HepG2 (cell line): ENCODE measurements around the gene PBX1. TPM values are rescaled to one million over a fixed set of nuclear protein-coding genes. Genes with fewer than 3 reads are reported as not detected.

Experiments
- ATAC-seq: fragments of 200-7000 bp; cut with Tn5 transposase; 3 replicates; pipeline ENCODE4 v1.9.1; 2020; ENCODE audit warnings: mild to moderate bottlenecking, moderate library complexity
- BruUV-seq: library from RNA; stranded (reverse); fragments of 400-500 nt; replicated peaks from 2 replicates; lab custom pipeline; 2021; lab: Mats Ljungman, UMichigan
- CTCF ChIA-PET: fragments of 300-600 bp; formaldehyde crosslinking; extraction: SDS; loops from one replicate; lab custom pipeline; 2021; ENCODE audit warnings: low total read pairs, inconsistent platforms, low intra/inter-chr PET ratio; lab: Yijun Ruan, JAX
- POLR2A ChIA-PET: fragments of 350-600 bp; sonication (Branson Sonifier 250); formaldehyde crosslinking; loops from one replicate; lab custom pipeline; 2020; ENCODE audit warnings: antibody characterized with exemption, inconsistent platforms; lab: Yijun Ruan, JAX
- DNase-seq: peaks from one replicate; pipeline ENCODE4 v3.0.0-alpha.2; 2015; ENCODE audit warnings: low spot score
- FAIRE-seq: peaks from 3 replicates; lab custom pipeline; 2011; peaks lifted over from hg19 to GRCh38; lab: Jason Lieb, UNC
- H2AFZ ChIP-seq: one replicate; pipeline ENCODE4 v1.6.1; 2011; ENCODE audit warnings: low read length, inconsistent platforms
- H3K27ac ChIP-seq: fragments of 300-600 bp; 3 replicates; pipeline ENCODE4 v1.8.0; 2011; ENCODE audit warnings: mixed run types, mild to moderate bottlenecking, mixed read lengths, low read length, inconsistent platforms; ENCODE audit not compliant: insufficient read depth; ENCODE audit errors: extremely low read length
- H3K27me3 ChIP-seq, 2 experiments: fragments of 200-600 bp in 1 of 2; 2 replicates in 1 of 2; 3 replicates in 1 of 2; pipeline versions ENCODE4 v1.6.0 to v1.8.0; 2011; ENCODE audit warnings: low read length in 2 of 2, mild to moderate bottlenecking in 2 of 2, moderate library complexity in 2 of 2, inconsistent platforms in 1 of 2; ENCODE audit not compliant: insufficient read depth in 2 of 2, control insufficient read depth in 1 of 2
- H3K36me3 ChIP-seq, 2 experiments: fragments of 200-600 bp in 1 of 2; replicated peaks in 1 of 2; 2 replicates in 1 of 2; 3 replicates in 1 of 2; pipeline versions ENCODE4 v1.5.1 to v1.8.0; 2011; ENCODE audit warnings: low read length in 2 of 2, inconsistent platforms in 1 of 2; ENCODE audit not compliant: insufficient read depth in 2 of 2, control insufficient read depth in 1 of 2
- H3K4me1 ChIP-seq: 2 replicates; pipeline ENCODE4 v1.5.1; 2012; ENCODE audit warnings: low read length, inconsistent platforms; ENCODE audit not compliant: insufficient read depth
- H3K4me2 ChIP-seq: 2 replicates; pipeline ENCODE4 v1.6.0; 2011; ENCODE audit warnings: low read depth, low read length, inconsistent platforms
- H3K4me3 ChIP-seq, 3 experiments: fragments of 200-600 bp in 1 of 3; sonication (generic), shearing (Covaris generic) in 1 of 3; replicated peaks in 1 of 3; 2 replicates each; pipeline ENCODE4 v1.5.1; 2011 to 2016; ENCODE audit warnings: low read length in 3 of 3, inconsistent platforms in 2 of 3, low read depth in 2 of 3, mild to moderate bottlenecking in 2 of 3, control low read depth in 1 of 3, mixed read lengths in 1 of 3; ENCODE audit not compliant: insufficient read depth in 1 of 3
- H3K79me2 ChIP-seq: one replicate; pipeline ENCODE4 v1.6.1; 2011; ENCODE audit warnings: low read length, inconsistent platforms; ENCODE audit not compliant: insufficient read depth
- H3K9ac ChIP-seq: 2 replicates; pipeline ENCODE4 v1.6.0; 2011; ENCODE audit warnings: mild to moderate bottlenecking, low read depth, low read length, inconsistent platforms; ENCODE audit not compliant: insufficient read depth
- H3K9me3 ChIP-seq: 2 replicates; pipeline ENCODE4 v1.5.1; 2012; ENCODE audit warnings: mild to moderate bottlenecking, low read length
- H4K20me1 ChIP-seq: 2 replicates; pipeline ENCODE4 v1.6.0; 2011; ENCODE audit warnings: inconsistent platforms, mild to moderate bottlenecking, low read length, moderate library complexity; ENCODE audit not compliant: insufficient read depth
- HOXA9 ChIP-seq: sonication (generic); formaldehyde crosslinking; IDR thresholded peaks from 2 replicates; pipeline ENCODE4 v1.8.1; 2022; ENCODE audit warnings: missing genetic modification reagents, mild to moderate bottlenecking, moderate library complexity, borderline replicate concordance
- IKZF4 ChIP-seq: sonication (generic); formaldehyde crosslinking; IDR thresholded peaks from 2 replicates; pipeline ENCODE4 v1.5.1; 2020; ENCODE audit warnings: borderline replicate concordance, mild to moderate bottlenecking, low read depth, missing genetic modification reagents; ENCODE audit errors: not compliant biosample characterization
- JARID2 ChIP-seq: sonication (generic); formaldehyde crosslinking; IDR thresholded peaks from 2 replicates; pipeline ENCODE4 v1.8.1; 2023; ENCODE audit warnings: missing genetic modification reagents, inconsistent platforms; ENCODE audit not compliant: insufficient replicate concordance
- PAXIP1 ChIP-seq: sonication (generic); formaldehyde crosslinking; conservative IDR thresholded peaks from 2 replicates; pipeline ENCODE4 v1.4.0; 2020; ENCODE audit warnings: mild to moderate bottlenecking, missing genetic modification reagents, moderate library complexity
- ZNF329 ChIP-seq: sonication (generic); formaldehyde crosslinking; IDR thresholded peaks from 2 replicates; pipeline ENCODE4 v1.9.0; 2021; ENCODE audit warnings: low read depth, mild to moderate bottlenecking, missing genetic modification reagents
- WGBS: methylation state at CpG from one replicate; pipeline ENCODE4 v1.1.6; 2017; ENCODE audit warnings: low lambda C conversion rate; 5-methylcytosine and 5-hydroxymethylcytosine counted together
- in situ Hi-C: cut with HindIII; loops from 2 replicates; pipeline ENCODE4 v1.10.0; 2017; ENCODE audit warnings: low pct_unique_long_range_greater_than_20kb; ENCODE audit not compliant: extremely low pct_ligation_motif_present
- intact Hi-C: fragments of 100-400 bp; cut with micrococcal nuclease; formaldehyde crosslinking; loops from one replicate; pipeline ENCODE4 v1.10.0; 2022; ENCODE audit not compliant: unreplicated experiment
- polyA plus RNA-seq, 8 experiments: library from polyadenylated mRNA; depleted of rRNA in 3 of 8; stranded (reverse) in 7 of 8; unstranded in 1 of 8; fragments of >200 nt; fragmentation: Illumina TruSeq in 4 of 8; extraction: Trizol in 4 of 8; gene quantifications; 2 replicates each; pipeline versions ENCODE4 v1.2.1 to v1.2.3, GENCODE V29; 2011 to 2016; ENCODE audit warnings: low read depth in 4 of 8, missing spikeins in 1 of 8, mixed read lengths in 1 of 8; ENCODE audit not compliant: insufficient read depth in 1 of 8
- total RNA-seq, 5 experiments: library from RNA; depleted of rRNA; stranded (reverse); fragments of >200 nt; fragmentation: Illumina TruSeq; extraction: Trizol; gene quantifications; 2 replicates each; pipeline ENCODE4 v1.2.3, GENCODE V29; 2016; ENCODE audit warnings: low read depth in 1 of 5
- TF ChIP-seq, protein P1 (sequence below): sonication (generic); formaldehyde crosslinking; IDR thresholded peaks from 2 replicates; pipeline ENCODE4 v1.5.0; 2020; ENCODE audit warnings: missing genetic modification reagents
- TF ChIP-seq, protein P2 (sequence below): sonication (generic); formaldehyde crosslinking; IDR thresholded peaks from 2 replicates; pipeline ENCODE4 v1.5.1; 2020; ENCODE audit warnings: missing genetic modification reagents, mild to moderate bottlenecking, borderline replicate concordance
- TF ChIP-seq, protein P3 (sequence below): sonication (generic); formaldehyde crosslinking; IDR thresholded peaks from 2 replicates; pipeline ENCODE4 v1.5.0; 2020; ENCODE audit warnings: missing genetic modification reagents, mild to moderate bottlenecking, borderline replicate concordance

PBX1 gene
- total and polyA plus RNA-seq, 2 of the 13 experiments (the other 11 are each of a cell fraction or from before 2014, with no cell fraction given) = 0.24 TPM; not detected in 1

DNA sequence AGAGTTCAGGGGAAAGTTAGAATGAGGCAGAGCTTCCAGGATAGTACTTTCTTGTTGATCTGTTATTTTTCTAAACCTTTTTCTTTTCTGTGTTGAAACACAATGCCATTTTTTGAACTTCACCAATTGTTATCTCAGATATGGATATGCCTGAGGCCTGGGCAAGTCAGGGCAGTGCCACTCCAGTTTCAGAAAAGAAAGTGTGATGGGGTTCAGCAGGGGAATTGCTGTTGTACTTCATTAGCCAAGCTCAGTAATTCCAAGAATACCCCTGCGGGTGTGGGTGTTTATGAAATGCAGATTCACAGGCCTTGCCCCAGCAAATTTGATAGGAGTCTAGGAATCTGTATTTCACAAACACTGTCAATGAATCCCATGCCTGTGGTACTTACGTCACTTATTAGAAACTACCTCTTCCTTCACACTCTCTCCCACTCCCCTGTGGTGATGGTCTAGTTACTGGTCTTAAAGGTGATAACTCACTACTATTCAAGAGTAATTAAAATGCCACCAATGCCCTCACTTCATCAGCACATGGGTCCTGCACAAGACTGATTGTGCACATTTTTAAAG is 142.3 kb downstream of the PBX1 start:
- Histone ChIP-seq H2AFZ (no peak overlapping the region), H3K79me2 (no peaks in the 10 kb centered on the region), H4K20me1 (no peaks in the 10 kb centered on the region)
- WGBS = 63% methylated on average over 2 of the region's 2 CpGs
- intact Hi-C loops = no loop called here
- no peak for TF ChIP-seq JARID2 (CRISPR knock-in tag)
- TF ChIP-seq ZNF329 = no peak
- TF ChIP-seq HOXA9 (CRISPR knock-in tag) = no peak
- TF ChIP-seq, protein P1, sequence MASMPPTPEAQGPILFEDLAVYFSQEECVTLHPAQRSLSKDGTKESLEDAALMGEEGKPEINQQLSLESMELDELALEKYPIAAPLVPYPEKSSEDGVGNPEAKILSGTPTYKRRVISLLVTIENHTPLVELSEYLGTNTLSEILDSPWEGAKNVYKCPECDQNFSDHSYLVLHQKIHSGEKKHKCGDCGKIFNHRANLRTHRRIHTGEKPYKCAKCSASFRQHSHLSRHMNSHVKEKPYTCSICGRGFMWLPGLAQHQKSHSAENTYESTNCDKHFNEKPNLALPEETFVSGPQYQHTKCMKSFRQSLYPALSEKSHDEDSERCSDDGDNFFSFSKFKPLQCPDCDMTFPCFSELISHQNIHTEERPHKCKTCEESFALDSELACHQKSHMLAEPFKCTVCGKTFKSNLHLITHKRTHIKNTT (CRISPR knock-in tag) = no peak
- TF ChIP-seq IKZF4 (CRISPR knock-in tag) = no peak
- TF ChIP-seq, all 625 proteins: peak for 0
- H3K9me3 ChIP-seq = no peaks in the 10 kb centered on the region
- H3K9ac ChIP-seq = no peak overlapping the region
- H3K4me2 ChIP-seq = no peak overlapping the region
- FAIRE-seq (no peak), ATAC-seq (no peak), DNase-seq (no peak)
- no peak overlapping the region for H3K4me3 ChIP-seq
- POLR2A ChIA-PET = no interaction called here
- BruUV-seq = no TSS peak
- H3K36me3 ChIP-seq = no peaks in the 10 kb centered on the region
- in situ Hi-C loops = no loop called here
- H3K4me1 ChIP-seq = no peaks in the 10 kb centered on the region
- no peak overlapping the region for H3K27ac ChIP-seq
- CTCF ChIA-PET = no interaction called here
- no peaks in the 10 kb centered on the region for H3K27me3 ChIP-seq

- Histone ChIP-seq H2AFZ (no peak overlapping the region), H3K27me3 (no peaks in the 10 kb centered on the region), H3K4me2 (no peak overlapping the region), H3K4me1 (no peaks in the 10 kb centered on the region), H4K20me1 (no peaks in the 10 kb centered on the region), H3K9ac (no peak overlapping the region), H3K9me3 (no peaks in the 10 kb centered on the region), H3K36me3 (no peaks in the 10 kb centered on the region), H3K79me2 (no peaks in the 10 kb centered on the region), H3K27ac (no peak overlapping the region), H3K4me3 (no peak overlapping the region)
- BruUV-seq = no TSS peak
- in situ Hi-C loops (no loop called here), intact Hi-C loops (no loop called here)
- DNase-seq = no peak
- ChIA-PET CTCF (no interaction called here), POLR2A (no interaction called here)
- no peak for ATAC-seq
- WGBS = 86% methylated on average over 1 of the region's 1 CpG
- FAIRE-seq = no peak
- TF ChIP-seq, protein P2, sequence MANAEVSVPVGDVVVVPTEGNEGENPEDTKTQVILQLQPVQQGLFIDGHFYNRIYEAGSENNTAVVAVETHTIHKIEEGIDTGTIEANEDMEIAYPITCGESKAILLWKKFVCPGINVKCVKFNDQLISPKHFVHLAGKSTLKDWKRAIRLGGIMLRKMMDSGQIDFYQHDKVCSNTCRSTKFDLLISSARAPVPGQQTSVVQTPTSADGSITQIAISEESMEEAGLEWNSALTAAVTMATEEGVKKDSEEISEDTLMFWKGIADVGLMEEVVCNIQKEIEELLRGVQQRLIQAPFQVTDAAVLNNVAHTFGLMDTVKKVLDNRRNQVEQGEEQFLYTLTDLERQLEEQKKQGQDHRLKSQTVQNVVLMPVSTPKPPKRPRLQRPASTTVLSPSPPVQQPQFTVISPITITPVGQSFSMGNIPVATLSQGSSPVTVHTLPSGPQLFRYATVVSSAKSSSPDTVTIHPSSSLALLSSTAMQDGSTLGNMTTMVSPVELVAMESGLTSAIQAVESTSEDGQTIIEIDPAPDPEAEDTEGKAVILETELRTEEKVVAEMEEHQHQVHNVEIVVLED = no peak
- no peak for TF ChIP-seq PAXIP1
- TF ChIP-seq, protein P3, sequence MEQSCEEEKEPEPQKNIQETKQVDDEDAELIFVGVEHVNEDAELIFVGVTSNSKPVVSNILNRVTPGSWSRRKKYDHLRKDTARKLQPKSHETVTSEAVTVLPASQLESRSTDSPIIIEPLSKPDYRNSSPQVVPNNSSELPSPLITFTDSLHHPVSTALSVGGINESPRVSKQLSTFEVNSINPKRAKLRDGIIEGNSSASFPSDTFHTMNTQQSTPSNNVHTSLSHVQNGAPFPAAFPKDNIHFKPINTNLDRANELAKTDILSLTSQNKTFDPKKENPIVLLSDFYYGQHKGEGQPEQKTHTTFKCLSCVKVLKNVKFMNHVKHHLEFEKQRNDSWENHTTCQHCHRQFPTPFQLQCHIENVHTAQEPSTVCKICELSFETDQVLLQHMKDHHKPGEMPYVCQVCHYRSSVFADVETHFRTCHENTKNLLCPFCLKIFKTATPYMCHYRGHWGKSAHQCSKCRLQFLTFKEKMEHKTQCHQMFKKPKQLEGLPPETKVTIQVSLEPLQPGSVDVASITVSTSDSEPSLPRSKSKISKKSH (CRISPR knock-in tag) = no peak
These were observed 143.2 kb downstream of the PBX1 start for GRCh38 chr1:164702216-164702615.
